Hepatocyte (in vitro differentiated cells): ENCODE data around the gene RAPGEF4.

ENCODE experiments used
- EZH2 ChIP-seq: fragments of 200-600 bp; sonication (generic); IDR thresholded peaks from 2 replicates; pipeline ENCODE4 v1.6.1; 2016; ENCODE audit warnings: antibody characterized with exemption, mild to moderate bottlenecking, borderline replicate concordance
- TF ChIP-seq, protein P1 (sequence below): fragments of 200-600 bp; sonication (generic); IDR thresholded peaks from 2 replicates; pipeline ENCODE4 v1.5.1; 2016; ENCODE audit warnings: antibody characterized with exemption, mild to moderate bottlenecking; ENCODE audit not compliant: poor library complexity

DNA sequence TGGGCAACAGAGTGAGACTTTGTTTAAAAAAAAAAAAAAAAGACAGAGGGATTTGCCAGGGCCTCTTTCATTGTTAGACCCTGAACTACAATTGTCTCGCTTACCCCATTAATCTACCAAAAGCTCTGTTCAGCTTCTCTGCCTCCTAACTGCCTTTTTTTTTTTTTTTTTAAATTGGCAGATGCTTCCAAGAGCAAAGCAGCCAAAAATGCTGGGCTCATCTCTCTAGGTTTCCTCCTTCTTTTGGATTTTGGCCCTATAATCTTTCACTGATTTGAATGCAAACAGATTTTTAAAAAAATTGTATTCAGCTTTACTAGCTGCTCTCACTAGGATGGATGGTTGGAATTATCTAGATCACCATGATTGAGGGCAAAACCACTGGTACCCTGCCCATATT is 33.2 kb upstream of the RAPGEF4 start:
- TF ChIP-seq, protein P1, sequence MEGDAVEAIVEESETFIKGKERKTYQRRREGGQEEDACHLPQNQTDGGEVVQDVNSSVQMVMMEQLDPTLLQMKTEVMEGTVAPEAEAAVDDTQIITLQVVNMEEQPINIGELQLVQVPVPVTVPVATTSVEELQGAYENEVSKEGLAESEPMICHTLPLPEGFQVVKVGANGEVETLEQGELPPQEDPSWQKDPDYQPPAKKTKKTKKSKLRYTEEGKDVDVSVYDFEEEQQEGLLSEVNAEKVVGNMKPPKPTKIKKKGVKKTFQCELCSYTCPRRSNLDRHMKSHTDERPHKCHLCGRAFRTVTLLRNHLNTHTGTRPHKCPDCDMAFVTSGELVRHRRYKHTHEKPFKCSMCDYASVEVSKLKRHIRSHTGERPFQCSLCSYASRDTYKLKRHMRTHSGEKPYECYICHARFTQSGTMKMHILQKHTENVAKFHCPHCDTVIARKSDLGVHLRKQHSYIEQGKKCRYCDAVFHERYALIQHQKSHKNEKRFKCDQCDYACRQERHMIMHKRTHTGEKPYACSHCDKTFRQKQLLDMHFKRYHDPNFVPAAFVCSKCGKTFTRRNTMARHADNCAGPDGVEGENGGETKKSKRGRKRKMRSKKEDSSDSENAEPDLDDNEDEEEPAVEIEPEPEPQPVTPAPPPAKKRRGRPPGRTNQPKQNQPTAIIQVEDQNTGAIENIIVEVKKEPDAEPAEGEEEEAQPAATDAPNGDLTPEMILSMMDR = no peak
- TF ChIP-seq EZH2 = no peak
